H54 (cell line): ENCODE measurements around the gene LIMS2.

ENCODE experiments used
- DNase-seq: peaks from one replicate; pipeline ENCODE4 v3.0.0; 2011; ENCODE audit warnings: low spot score, mixed read lengths; ENCODE audit not compliant: insufficient read length
- FAIRE-seq: peaks from 3 replicates; lab custom pipeline; 2011; peaks lifted over from hg19 to GRCh38; lab: Jason Lieb, UNC
- POLR2A ChIP-seq: IDR thresholded peaks from 2 replicates; pipeline ENCODE4 v1.6.1; 2011; ENCODE audit warnings: low read depth, mild to moderate bottlenecking, low read length

The LIMS2 gene

GRCh38 chr2:127592761-127593227 lies 82.5 kb downstream of the LIMS2 start:
- DNase-seq (no peak), FAIRE-seq (no peak)
- TF ChIP-seq POLR2A: no peak

DNA sequence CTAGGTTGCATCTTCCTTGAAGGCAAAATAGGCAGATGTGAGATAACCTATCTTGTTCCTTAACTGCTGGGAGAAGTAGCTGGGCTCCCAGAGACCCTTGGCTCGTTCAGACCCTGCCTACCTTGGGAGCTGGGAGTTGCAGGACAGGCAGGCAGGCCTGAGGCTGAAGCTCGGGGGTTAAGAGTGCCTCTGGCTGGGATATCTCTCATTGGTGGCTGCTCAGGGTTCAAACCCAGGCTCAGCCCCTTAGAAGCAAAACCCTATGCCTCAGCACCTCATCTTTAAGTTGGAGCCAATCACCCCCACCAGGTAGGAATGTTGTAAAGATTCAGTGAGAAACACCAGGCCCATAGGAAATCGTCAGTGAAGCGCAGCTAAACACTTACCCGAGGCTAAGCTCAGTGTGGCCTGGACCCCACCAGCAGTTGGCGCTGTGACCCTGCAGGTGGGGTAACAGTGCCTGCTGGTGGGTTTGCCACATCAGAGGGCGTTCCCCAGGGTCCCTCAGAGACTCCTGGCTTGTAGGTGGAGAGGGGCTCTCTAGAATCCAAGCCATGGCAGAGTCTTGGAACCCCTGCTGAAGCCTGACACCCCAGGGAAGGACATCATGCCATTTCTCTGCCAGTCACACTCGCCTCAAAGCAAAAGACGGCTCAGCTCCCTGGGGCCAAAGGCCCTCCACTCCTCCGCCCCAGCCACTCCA lies 84.0 kb downstream of the LIMS2 start:
- no peak for FAIRE-seq
- TF ChIP-seq POLR2A: no peak
- DNase-seq: peak; percentile 73

DNA sequence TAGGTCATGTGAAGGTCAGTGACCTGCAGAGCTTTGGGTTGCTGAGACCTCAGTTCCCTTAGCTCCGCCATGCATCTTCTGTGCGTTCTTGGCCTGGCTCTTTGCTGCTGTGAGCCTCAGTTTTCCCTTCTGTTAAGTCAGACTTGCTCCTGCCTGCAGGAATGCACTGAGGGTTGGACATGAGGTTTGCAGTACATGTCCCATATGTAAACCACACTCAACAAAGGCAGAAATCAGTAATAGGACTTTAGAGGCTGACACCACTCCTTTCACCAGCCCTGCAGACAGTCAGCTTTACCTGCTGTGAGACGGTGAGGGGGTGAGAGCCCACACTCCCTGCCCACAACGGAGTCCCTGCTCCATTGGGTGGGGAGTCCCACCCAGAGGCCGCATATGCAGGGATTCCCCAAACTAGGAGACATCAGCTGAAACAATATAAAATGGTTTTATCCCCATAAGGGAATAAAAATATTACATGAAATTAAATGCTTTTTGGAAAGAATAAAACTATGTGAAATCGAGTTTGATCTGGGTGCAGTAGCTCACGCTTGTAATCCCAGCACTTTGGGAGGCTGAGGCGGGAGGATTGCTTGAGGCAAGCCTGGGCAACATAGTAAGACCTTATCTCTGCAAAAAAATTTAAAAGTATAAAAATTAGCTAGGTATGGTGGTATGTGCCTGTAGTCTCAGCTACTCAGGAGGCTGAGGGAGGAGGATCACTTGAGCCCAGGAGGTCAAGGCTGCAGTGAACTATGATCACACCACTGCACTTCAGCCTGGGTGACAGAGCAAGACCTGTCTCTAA lies 84.7 kb downstream of the LIMS2 start:
- FAIRE-seq (no peak), DNase-seq (no peak)
- TF ChIP-seq POLR2A: no peak

GRCh38 chr2:127589841-127590240 lies 85.5 kb downstream of the LIMS2 start:
- no peak for FAIRE-seq
- no peak for DNase-seq
- TF ChIP-seq POLR2A: no peak

- TF ChIP-seq POLR2A: no peak
- FAIRE-seq: no peak
- DNase-seq: no peak
Observed at GRCh38 chr2:127589358-127589757, 86.0 kb downstream of the LIMS2 start.
